GM18508 (cell line): ENCODE results near the gene ENDOV.

Experiments used
- ATAC-seq: cut with Tn5 transposase; IDR thresholded peaks from one replicate; pipeline ENCODE4 v1.9.1; 2021; ENCODE audit warnings: moderate number of reproducible peaks; ENCODE audit not compliant: insufficient read depth, unreplicated experiment

Gene ENDOV

DNA sequence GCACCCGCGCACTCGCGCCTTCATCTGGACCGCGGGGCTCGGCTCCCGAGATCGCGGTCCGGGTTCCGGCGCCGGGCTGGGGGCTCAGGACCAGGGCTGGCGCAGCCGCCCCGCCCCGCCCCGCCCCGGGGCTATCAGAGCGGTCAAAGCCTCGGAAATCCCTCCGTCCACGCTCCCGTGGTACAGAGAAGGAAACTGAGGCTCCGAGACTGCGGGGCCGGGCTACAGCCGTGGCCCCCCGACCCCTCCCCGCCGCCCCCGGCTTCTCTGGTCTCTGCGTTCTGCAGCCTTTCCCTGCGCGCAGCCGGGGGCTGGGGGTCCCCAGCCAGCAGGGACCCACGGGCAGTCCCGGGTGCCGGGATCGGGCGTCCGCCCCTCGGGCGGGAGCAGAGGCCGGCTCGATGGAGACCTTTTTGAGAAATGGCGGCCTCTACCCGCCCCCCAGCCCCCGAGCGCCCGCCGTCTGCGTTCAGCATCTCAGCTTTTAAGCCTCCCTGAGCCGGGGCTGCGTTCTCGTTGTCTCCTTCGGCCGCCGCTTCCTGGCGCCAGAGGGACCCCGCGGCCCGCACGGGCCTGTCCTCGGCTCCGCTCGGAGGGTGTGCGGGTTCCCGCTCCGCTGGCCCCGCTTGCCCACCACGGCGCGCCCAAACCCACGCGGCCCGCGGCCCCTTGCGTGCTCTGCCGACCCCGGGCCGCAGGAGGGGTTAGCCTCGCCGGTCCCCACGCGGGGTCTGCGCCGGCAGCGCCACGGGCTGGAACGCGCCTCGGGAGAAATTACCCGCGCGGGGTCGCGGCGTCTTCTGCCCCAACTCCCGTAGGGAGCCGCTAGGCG, 62.9 kb downstream of the ENDOV start:
- ATAC-seq = no peak

DNA sequence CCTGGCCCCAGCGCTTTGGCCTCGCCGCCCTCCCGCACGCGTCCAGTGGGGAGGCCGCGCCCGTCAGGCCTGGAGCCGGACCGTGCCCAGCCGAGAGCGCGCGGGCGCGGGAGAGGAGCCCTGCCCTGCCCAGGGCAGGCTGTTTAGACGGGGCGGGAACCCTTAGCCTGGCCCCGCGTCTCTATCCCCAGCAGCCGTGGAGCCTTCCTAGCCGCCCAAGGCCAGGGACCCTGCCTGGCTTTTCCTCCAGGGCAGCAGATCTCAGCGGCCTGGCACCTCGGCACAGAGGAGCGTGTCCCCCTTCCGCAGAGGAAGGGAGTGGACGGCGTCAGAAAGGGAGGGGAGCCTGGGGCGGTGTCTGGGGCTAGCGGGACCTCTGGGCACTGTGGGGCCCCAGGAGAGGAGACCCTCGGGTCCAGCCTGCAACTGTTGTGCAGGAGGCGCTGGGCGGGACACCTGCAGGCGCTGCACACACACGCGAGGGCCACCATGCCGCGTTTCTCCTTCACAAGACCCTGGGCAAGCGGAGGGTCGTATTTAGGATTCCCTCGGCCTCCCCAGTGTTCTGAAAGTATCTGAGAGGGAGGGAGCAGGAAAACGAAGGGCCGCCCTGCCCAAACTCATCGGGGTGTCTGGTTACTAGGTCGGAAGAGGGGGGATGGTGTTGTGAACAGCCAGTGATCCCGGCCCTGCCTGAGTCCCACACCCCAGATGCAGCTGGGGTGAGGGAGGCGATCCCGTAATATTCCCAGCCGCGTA, 63.7 kb downstream of the ENDOV start:
- ATAC-seq = no peak

DNA sequence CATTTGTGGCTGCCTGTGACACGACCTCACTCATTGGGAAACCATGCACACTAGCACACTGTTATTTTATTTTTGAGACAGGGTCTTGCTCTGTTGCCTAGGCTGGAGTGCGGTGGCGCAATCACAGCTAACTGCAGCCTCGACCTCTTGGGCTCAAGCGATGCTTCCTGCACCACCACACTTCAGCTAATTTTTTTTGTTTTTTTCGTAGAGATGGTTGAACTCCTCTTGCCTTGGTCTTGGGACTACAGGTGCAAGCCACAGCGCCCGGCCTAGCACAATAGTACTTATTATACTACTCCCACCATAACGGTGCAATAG, 64.2 kb downstream of the ENDOV start:
- no peak for ATAC-seq

DNA sequence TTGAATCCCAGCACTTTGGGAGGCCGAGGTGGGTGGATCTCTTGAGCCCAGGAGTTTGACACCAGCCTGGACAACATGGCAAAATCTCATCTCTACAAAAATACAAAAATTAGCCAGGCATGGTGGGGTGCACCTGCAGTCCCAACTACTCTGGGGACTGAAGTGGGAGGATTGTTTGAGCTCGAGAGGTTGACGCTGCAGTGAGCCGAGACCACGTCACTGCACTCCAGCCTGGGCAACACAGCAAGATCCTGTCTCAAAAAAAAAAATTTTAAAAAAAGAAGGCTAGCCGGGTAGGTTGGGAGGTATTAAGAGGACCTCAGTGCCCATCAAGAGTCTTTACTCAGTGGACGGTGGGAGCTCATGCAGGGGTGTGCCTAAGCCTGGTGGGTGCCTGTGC, 65.3 kb downstream of the ENDOV start:
- ATAC-seq = no peak

DNA sequence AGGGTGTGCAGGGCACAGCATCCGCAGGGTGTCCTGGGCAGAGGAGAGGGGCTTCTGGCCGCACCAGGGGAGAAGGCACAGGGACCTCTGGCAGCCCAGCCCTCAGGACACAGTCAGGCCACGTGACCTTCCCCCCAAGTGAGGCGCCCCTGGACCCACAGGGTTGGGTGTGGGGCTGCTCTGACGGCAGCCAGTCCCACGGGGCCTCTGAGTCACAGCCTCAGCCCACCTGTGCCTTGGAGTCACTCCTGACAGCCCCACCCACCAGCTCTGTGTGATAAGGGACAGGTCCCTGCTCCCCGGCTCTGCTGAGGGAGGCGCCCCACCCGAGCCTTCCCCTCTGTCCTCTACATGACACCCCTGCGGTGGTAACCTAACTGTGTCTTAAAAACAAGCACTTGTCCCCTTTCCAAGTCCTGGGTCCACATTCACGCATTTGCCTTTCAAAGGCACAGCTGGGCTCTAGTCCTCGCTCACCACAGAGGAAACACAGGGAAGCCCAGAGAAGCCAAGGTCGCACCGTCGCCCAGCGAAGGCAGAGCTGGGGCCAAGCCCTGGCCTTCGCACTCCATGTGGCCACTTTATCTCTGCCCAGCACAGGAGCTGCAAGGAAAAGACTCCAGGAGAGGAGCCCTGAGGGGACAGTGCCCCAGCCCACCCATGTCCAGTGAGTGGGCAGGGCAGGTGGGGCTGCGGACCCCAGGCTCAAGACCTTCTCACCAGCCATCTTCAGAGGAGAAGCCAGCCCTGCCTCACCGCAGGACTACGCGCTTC, 66.5 kb downstream of the ENDOV start:
- no peak for ATAC-seq

DNA sequence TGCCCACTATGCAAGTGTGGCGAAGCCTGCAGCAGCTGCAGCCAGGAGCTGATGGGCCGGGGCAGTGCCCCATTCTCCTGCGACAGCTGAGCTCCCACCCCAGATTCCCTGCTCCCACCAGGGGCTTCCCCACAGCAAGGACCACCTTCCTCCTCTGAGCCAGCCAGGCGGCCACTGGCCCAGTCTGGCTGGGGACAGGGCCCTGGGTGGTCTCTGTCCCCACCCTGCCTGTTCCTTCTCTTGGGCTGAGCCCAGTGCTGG, 67.0 kb downstream of the ENDOV start:
- ATAC-seq = no peak

DNA sequence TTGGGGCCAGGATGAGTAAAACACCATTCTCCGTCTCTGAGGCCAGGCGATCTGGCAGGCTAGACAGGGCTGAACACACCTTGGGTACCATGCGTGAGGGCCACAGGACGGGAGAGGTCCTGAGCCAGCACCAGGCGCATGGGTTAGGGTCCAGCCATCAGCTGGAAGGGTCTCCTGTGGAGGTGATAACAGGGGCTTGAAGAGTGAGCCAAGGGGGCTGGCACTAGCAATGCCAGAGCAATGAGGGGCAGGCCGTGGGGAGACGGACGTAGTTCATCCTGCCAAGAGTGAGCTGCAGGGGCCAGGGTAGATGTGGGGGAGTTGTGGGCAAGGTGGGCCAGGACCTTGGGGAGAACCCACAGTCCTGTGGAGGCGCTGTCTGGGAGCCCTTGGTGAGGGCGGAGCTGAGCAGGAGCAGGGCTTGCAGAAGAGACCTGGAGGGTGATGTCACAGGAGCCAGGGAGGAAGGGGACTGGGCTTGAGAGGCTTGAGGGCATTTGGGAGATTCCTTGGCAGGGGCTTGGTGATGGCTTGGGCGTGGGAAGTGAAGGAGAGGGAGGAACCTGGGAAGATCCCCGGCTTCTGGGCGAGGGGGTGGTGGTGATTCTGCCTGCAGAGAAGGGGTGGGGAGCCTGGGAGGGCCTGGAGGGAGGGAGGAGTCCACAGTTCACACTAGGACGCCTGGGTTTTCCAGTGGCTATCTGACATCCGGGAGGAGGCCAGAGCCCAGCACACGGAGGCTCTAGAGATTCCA, 67.8 kb downstream of the ENDOV start:
- no peak for ATAC-seq

DNA sequence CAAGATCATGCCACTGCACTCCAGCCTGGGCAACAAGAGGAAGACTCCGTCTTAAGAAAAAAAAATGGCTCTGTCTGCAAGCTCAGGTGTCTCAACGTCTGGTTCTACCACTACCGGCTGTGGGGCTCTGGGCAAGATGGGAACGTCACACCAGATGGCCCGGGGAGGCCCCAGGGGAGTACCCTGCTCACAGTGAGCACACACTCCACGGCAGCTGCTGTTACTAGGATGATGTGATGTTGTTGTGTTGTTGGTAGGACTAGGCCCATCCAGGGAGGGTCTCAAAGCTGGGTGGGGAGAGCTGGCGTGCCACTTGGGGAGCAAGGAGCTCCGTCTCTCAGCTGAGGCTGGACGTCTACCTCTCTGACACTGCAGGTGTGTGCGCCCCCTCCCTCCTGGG, 70.9 kb downstream of the ENDOV start:
- ATAC-seq = no peak

DNA sequence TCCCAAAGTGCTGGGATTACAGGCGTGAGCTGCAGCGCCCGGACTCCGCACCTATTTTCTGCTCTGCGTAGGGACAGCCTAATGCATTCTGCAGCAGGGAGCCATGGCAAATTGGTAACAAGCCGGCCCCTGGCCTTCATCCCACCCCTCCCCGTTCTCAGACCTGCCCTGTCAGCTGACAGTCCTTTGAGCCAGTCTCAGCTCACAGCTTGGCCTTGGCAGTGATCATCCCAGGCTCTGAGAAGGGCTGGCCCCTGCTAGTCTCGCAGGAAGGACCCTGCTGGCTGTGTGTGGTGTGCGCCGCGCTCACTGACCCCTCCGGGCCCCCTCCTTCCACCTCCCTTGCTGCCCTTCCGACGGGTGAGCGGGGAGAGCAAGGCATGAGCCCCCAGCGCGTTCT, 71.7 kb downstream of the ENDOV start:
- no peak for ATAC-seq

DNA sequence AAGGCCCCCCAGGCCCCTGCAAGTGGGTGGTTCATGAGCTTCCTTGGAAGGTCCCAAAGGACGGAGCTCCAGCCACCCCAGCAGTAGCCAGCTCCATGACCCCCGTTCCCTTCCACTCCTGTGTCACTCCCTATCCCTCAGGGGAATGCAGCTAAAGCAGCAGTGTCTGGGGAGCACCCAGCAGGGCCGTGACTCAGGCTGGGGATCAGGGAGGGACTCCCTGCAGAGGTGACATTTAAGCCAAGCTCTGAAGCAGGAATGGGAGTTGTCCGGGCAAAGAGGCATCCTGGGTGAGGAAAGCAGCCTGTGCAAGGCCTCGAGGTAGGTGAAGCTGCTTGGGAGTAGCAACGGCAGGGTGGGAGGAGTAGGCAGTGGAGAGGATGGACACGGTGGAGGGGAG, 72.5 kb downstream of the ENDOV start:
- ATAC-seq = no peak
